Urinary bladder (tissue), 4 donors: Measurements from ENCODE around the gene BIRC5. TPM values are rescaled to one million over a fixed set of nuclear protein-coding genes. Genes with fewer than 3 reads are reported as not detected.
"Not testable (repeated sequence)": the region's sequence is repeated elsewhere in the genome, so short reads cannot be mapped to it uniquely, and the experiment has no call there.

Source experiments
- DNase-seq: peaks from one replicate; pipeline ENCODE4 v3.0.0-alpha.2; 2015; ENCODE audit errors: extremely low spot score
- H3K27ac ChIP-seq: one replicate; pipeline ENCODE4 v1.5.1; 2013; ENCODE audit warnings: low read depth, mild to moderate bottlenecking, moderate library complexity
- H3K36me3 ChIP-seq: one replicate; pipeline ENCODE4 v1.6.1; 2013; ENCODE audit warnings: mild to moderate bottlenecking, moderate library complexity; ENCODE audit not compliant: insufficient read depth
- H3K4me1 ChIP-seq: one replicate; pipeline ENCODE4 v1.6.1; 2013; ENCODE audit warnings: mild to moderate bottlenecking, moderate library complexity; ENCODE audit not compliant: insufficient read depth
- H3K4me3 ChIP-seq: one replicate; pipeline ENCODE4 v1.5.1; 2013; ENCODE audit warnings: low read depth, low read length
- WGBS: extraction: QIAGEN DNeasy Blood & Tissue Kit; methylation state at CpG from one replicate; pipeline ENCODE4 v1.1.7; 2013; 5-methylcytosine and 5-hydroxymethylcytosine counted together
- polyA plus RNA-seq: library from polyadenylated mRNA; stranded (reverse); fragments of 200-250 nt; gene quantifications from one replicate; pipeline ENCODE4 v1.2.3, GENCODE V29; 2013
- total RNA-seq: library from RNA; depleted of rRNA; stranded (reverse); fragments of >200 nt; gene quantifications from one replicate; pipeline ENCODE4 v1.2.3, GENCODE V29; 2014
- donor health status: healthy with polysubstance abuse.
- donor health status: healthy.

BIRC5 gene
- total and polyA plus RNA-seq, 2 donors: 0.49 to 19.7 TPM

DNA sequence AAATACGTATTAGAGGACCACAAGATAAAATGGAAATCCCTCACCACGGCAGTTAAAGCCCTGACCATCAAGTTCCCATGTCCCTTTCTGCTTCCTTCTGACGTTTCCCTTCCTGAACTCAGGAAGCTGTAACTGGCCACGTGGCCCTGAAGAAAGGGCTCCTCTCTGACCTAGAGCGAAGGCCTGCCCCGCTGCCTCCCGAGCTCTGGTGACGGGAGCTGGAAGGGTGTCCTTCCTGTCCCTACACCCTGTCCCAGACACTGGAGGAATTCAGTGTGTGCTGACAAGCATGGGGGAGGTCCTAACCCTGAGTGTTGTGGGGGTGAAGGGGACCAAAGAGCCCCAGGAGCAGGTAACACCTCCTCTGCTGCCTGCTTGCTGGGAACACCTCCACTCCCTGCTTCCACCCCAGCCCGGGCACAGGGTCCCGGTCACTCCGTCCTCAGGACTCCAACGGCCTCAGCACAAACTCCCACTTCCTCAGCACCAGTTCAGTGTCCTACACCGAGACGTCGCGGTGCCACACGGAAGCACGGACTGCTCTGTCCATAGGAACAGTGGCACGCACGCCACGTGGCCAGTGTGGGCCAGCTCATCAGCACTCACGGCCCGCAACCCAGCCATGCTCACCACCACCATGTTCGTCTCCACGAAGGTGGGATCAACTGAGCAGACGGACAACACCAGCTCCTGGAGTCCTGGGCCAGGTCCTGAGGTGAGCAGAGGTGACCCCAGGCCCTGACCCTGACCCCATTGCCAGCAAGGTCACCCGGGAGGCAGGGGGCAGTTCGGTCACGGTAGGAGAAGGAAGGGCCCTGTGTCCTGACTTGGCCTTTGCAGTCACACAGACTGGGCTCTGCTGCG, 34.2 kb downstream of the BIRC5 start:
- no peak overlapping the region for H3K4me3 ChIP-seq
- no peaks in the 10 kb centered on the region for H3K36me3 ChIP-seq
- no peaks in the 10 kb centered on the region for H3K4me1 ChIP-seq
- WGBS: 77% methylated on average over 30 of the region's 30 CpGs
- no peak overlapping the region for H3K27ac ChIP-seq
- no peak for DNase-seq

- Histone ChIP-seq H3K36me3 (no peaks in the 10 kb centered on the region), H3K4me3 (no peak overlapping the region), H3K27ac (no peak overlapping the region), H3K4me1 (no peaks in the 10 kb centered on the region)
- DNase-seq: no peak
- 79% methylated on average over 16 of the region's 16 CpGs for WGBS
Observed at GRCh38 chr17:78249074-78249817, 35.2 kb downstream of the BIRC5 start.

GRCh38 chr17:78249818-78250806, 36.1 kb downstream of the BIRC5 start:
- Histone ChIP-seq H3K4me1 (no peaks in the 10 kb centered on the region), H3K27ac (no peak overlapping the region), H3K4me3 (no peak overlapping the region), H3K36me3 (no peaks in the 10 kb centered on the region)
- no peak for DNase-seq
- WGBS: 67% methylated on average over 20 of the region's 20 CpGs

DNA sequence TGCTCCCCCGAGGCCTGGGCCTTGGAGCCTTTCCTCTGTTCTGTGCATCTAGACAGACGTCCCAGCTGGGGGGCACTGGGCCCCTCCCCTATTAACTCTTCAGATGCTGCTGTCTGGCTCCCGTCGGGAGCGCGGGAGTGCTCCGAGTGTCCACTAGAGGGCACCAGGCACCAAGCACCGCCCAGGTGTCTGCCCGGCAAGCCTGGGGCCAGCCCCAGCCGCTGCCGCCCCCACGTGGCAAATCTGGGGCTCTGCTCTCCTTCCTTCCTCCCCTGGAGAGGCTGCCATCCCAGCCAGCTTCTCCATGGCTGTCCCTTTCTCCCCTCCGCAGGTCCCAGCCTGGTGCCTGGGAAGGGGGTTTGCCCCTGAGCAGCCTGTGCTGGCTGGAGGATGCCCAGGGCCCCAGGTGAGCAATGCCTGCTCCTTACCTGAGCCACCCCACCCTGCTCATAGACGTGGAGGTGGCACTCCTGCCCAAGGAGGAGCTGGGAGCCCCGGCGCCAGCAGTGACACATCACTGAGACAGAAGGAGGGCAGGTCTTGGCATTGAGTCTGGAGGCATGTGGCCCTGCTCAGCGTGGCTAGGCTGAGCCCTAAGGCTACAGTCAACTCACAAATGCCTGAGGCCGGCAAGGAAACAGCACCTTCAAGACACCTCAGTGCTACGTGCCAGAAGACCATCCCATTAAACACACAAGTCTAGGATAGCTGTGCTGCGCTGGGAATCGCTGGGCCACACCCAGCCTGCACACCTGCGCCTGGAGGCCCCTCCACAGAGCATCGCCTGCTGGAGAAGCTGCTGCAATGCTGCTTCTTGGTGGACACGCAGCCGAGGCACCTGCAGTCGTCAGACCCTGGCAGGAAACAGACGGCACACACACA, 37.1 kb downstream of the BIRC5 start:
- WGBS: 20% methylated on average over 27 of the region's 27 CpGs
- Histone ChIP-seq H3K36me3 (no peaks in the 10 kb centered on the region), H3K4me1 (no peaks in the 10 kb centered on the region), H3K4me3 (no peak overlapping the region), H3K27ac (no peak overlapping the region)
- DNase-seq: peak; percentile 35

GRCh38 chr17:78251773-78252103, 37.7 kb downstream of the BIRC5 start:
- 54% methylated on average over 6 of the region's 6 CpGs for WGBS
- DNase-seq: no peak
- no peaks in the 10 kb centered on the region for H3K36me3 ChIP-seq
- no peak overlapping the region for H3K27ac ChIP-seq
- no peak overlapping the region for H3K4me3 ChIP-seq
- no peaks in the 10 kb centered on the region for H3K4me1 ChIP-seq

- no peak for DNase-seq
- 70% methylated on average over 12 of the region's 12 CpGs for WGBS
- Histone ChIP-seq H3K4me1 (no peaks in the 10 kb centered on the region), H3K4me3 (no peak overlapping the region), H3K36me3 (no peaks in the 10 kb centered on the region), H3K27ac (no peak overlapping the region)
Observed at GRCh38 chr17:78252111-78252634, 38.1 kb downstream of the BIRC5 start.

- Histone ChIP-seq H3K36me3 (no peaks in the 10 kb centered on the region), H3K27ac (no peak overlapping the region), H3K4me3 (no peak overlapping the region), H3K4me1 (no peaks in the 10 kb centered on the region)
- 78% methylated on average over 15 of the region's 15 CpGs for WGBS
- no peak for DNase-seq
Observed at GRCh38 chr17:78252701-78253635, 38.9 kb downstream of the BIRC5 start.

GRCh38 chr17:78253636-78253945, 39.5 kb downstream of the BIRC5 start:
- not testable (repeated sequence) for H3K36me3 ChIP-seq, H3K4me1 ChIP-seq, H3K27ac ChIP-seq

GRCh38 chr17:78253946-78254672, 40.1 kb downstream of the BIRC5 start:
- peak overlapping the region; percentile 72 for H3K27ac ChIP-seq
- no peaks in the 10 kb centered on the region for H3K36me3 ChIP-seq
- no peaks in the 10 kb centered on the region for H3K4me1 ChIP-seq
- 3% methylated on average over 73 of the region's 73 CpGs for WGBS
- peak; percentile 40 for DNase-seq
- H3K4me3 ChIP-seq: peak overlapping the region; percentile 76

More at GRCh38 chr17:78253636-78253945, 39.5 kb downstream of the BIRC5 start:
- 86% methylated on average over 12 of the region's 12 CpGs for WGBS
- DNase-seq, H3K4me3 ChIP-seq: not testable (repeated sequence)

GRCh38 chr17:78255029-78255656, 41.1 kb downstream of the BIRC5 start:
- Histone ChIP-seq H3K4me3 (no peak overlapping the region), H3K36me3 (no peaks in the 10 kb centered on the region), H3K4me1 (no peaks in the 10 kb centered on the region), H3K27ac (no peak overlapping the region)
- 87% methylated on average over 18 of the region's 18 CpGs for WGBS
- no peak for DNase-seq
